A549 (cell line): ENCODE data around the gene PGK1. TPM values are rescaled to one million over a fixed set of nuclear protein-coding genes. Genes with fewer than 3 reads are reported as not detected.
A peak's percentile ranks its signal among the peaks of the same experiment; 100 is the strongest.
"Not testable (repeated sequence)": the region's sequence is repeated elsewhere in the genome, so short reads cannot be mapped to it uniquely, and the experiment has no call there.

Experiments
- ATAC-seq, 2 experiments: fragments of 200-7000 bp in 1 of 2; fragments of >200 bp in 1 of 2; cut with Nextera tagmentation in 1 of 2; cut with Tn5 transposase in 1 of 2; 3 replicates each; pipeline versions ENCODE4 v1.8.0 to v1.9.1; 2018 to 2020; ENCODE audit warnings: mild to moderate bottlenecking in 1 of 2, moderate library complexity in 1 of 2
- CTCF ChIA-PET: fragments of 300-600 bp; sonication (Branson Sonifier 250); formaldehyde crosslinking; extraction: SDS; loops from one replicate; lab custom pipeline; 2021; ENCODE audit warnings: antibody characterized with exemption, inconsistent platforms; lab: Yijun Ruan, JAX
- POLR2A ChIA-PET: fragments of 350-600 bp; formaldehyde crosslinking; extraction: SDS; loops from one replicate; lab custom pipeline; 2021; ENCODE audit warnings: antibody characterized with exemption, inconsistent platforms; lab: Yijun Ruan, JAX
- DNase-seq, 2 experiments: peaks; one replicate each; pipeline versions ENCODE4 v3.0.0 to v3.0.0-alpha.2; 2011 to 2016; ENCODE audit warnings: low read depth in 1 of 2, low spot score in 1 of 2
- FAIRE-seq: peaks from 2 replicates; lab custom pipeline; 2011; peaks lifted over from hg19 to GRCh38; lab: Jason Lieb, UNC
- H3K27ac ChIP-seq, 2 experiments: fragments of >200 bp; sonication (Bioruptor Twin); formaldehyde crosslinking; 3 replicates each; pipeline ENCODE4 v1.5.1; 2016 to 2017
- H3K4me1 ChIP-seq: fragments of >200 bp; sonication (Bioruptor Twin); formaldehyde crosslinking; 3 replicates; pipeline ENCODE4 v1.6.1; 2016
- H3K4me2 ChIP-seq: fragments of >200 bp; sonication (Bioruptor Twin); formaldehyde crosslinking; 3 replicates; pipeline ENCODE4 v1.6.1; 2016
- H3K4me3 ChIP-seq: fragments of >200 bp; sonication (Bioruptor Twin); formaldehyde crosslinking; 3 replicates; pipeline ENCODE4 v1.5.1; 2016
- H3K9me3 ChIP-seq: fragments of >200 bp; sonication (Bioruptor Twin); formaldehyde crosslinking; 3 replicates; pipeline ENCODE4 v1.6.1; 2016
- ATOH8 ChIP-seq: fragments of 250-450 bp; sonication (Bioruptor Pico); IDR thresholded peaks from 2 replicates; pipeline ENCODE4 v1.5.0; 2020; ENCODE audit warnings: low read depth, mild to moderate bottlenecking, moderate library complexity
- BCL3 ChIP-seq: fragments of >200 bp; sonication (Bioruptor Twin); formaldehyde crosslinking; IDR thresholded peaks from 3 replicates; pipeline ENCODE4 v1.6.1; 2016
- CBX2 ChIP-seq: fragments of 200-600 bp; sonication (generic); IDR thresholded peaks from 2 replicates; pipeline ENCODE4 v1.6.1; 2016; ENCODE audit warnings: low read depth, mild to moderate bottlenecking, borderline replicate concordance
- CBX8 ChIP-seq: fragments of 200-600 bp; sonication (generic); IDR thresholded peaks from 2 replicates; pipeline ENCODE4 v1.6.1; 2016
- CHD2 ChIP-seq: fragments of 150-350 bp; IDR thresholded peaks from 2 replicates; pipeline ENCODE4 v1.6.1; 2014; ENCODE audit warnings: low read length; ENCODE audit not compliant: partially characterized antibody
- CHD4 ChIP-seq: fragments of 200-600 bp; sonication (generic); IDR thresholded peaks from 2 replicates; pipeline ENCODE4 v1.6.1; 2016; ENCODE audit warnings: antibody characterized with exemption, mild to moderate bottlenecking, borderline replicate concordance
- EHMT2 ChIP-seq: fragments of 200-600 bp; sonication (generic); IDR thresholded peaks from 2 replicates; pipeline ENCODE4 v1.6.1; 2016; ENCODE audit warnings: antibody characterized with exemption, low read depth, mild to moderate bottlenecking, moderate library complexity
- EP300 ChIP-seq, 2 experiments: fragments of >200 bp; sonication (Bioruptor Twin); formaldehyde crosslinking; IDR thresholded peaks; 2 replicates in 1 of 2; 3 replicates in 1 of 2; pipeline ENCODE4 v1.6.1; 2016 to 2017
- FOXS1 ChIP-seq: fragments of 250-450 bp; sonication (Bioruptor Pico); IDR thresholded peaks from 2 replicates; pipeline ENCODE4 v1.5.0; 2020; ENCODE audit warnings: mild to moderate bottlenecking, moderate library complexity
- HEYL ChIP-seq: fragments of 250-450 bp; sonication (Bioruptor Pico); IDR thresholded peaks from 2 replicates; pipeline ENCODE4 v1.8.0; 2021; ENCODE audit warnings: mild to moderate bottlenecking, moderate library complexity
- HOXA7 ChIP-seq: fragments of 250-450 bp; sonication (Bioruptor Pico); IDR thresholded peaks from 2 replicates; pipeline ENCODE4 v1.5.0; 2020; ENCODE audit warnings: mild to moderate bottlenecking, moderate library complexity
- JUNB ChIP-seq: fragments of >200 bp; sonication (Bioruptor Twin); formaldehyde crosslinking; IDR thresholded peaks from 2 replicates; pipeline ENCODE4 v1.6.1; 2016
- MYC ChIP-seq: IDR thresholded peaks from 2 replicates; pipeline ENCODE4 v1.6.1; 2012; ENCODE audit warnings: mild to moderate bottlenecking, inconsistent platforms, low read length, improper control_type of control experiment, borderline replicate concordance
- NFE2L2 ChIP-seq: fragments of 150-350 bp; conservative IDR thresholded peaks from 2 replicates; pipeline ENCODE4 v1.6.1; 2014; ENCODE audit warnings: low read length
- NPAS2 ChIP-seq: fragments of 250-450 bp; sonication (Bioruptor Pico); IDR thresholded peaks from 2 replicates; pipeline ENCODE4 v1.8.0; 2022; ENCODE audit warnings: mild to moderate bottlenecking, moderate library complexity, borderline replicate concordance
- PHF8 ChIP-seq: fragments of 200-600 bp; sonication (generic); IDR thresholded peaks from 2 replicates; pipeline ENCODE4 v1.6.1; 2016; ENCODE audit warnings: low read depth, mild to moderate bottlenecking, antibody characterized with exemption, moderate library complexity, borderline replicate concordance
- POLR2A ChIP-seq: IDR thresholded peaks from 2 replicates; pipeline ENCODE4 v1.6.1; 2012; ENCODE audit warnings: mild to moderate bottlenecking, low read length
- RARB ChIP-seq: fragments of 250-450 bp; sonication (Bioruptor Pico); IDR thresholded peaks from 2 replicates; pipeline ENCODE4 v1.8.0; 2021; ENCODE audit warnings: mild to moderate bottlenecking, moderate library complexity
- RCOR1 ChIP-seq: fragments of 150-350 bp; IDR thresholded peaks from 2 replicates; pipeline ENCODE4 v1.6.1; 2014; ENCODE audit warnings: antibody characterized with exemption, low read length, low read depth
- RFX5 ChIP-seq: fragments of 450-650 bp; IDR thresholded peaks from 2 replicates; pipeline ENCODE4 v1.7.1; 2014; ENCODE audit warnings: antibody characterized with exemption, mild to moderate bottlenecking, moderate library complexity
- SMC3 ChIP-seq: fragments of >200 bp; sonication (Bioruptor Twin); formaldehyde crosslinking; IDR thresholded peaks from 3 replicates; pipeline ENCODE4 v1.6.1; 2018; ENCODE audit warnings: inconsistent platforms
- SREBF2 ChIP-seq: fragments of 450-650 bp; IDR thresholded peaks from 2 replicates; pipeline ENCODE4 v1.6.1; 2014; ENCODE audit warnings: mild to moderate bottlenecking, moderate library complexity
- TFCP2L1 ChIP-seq: fragments of 250-450 bp; sonication (Bioruptor Pico); IDR thresholded peaks from 2 replicates; pipeline ENCODE4 v1.5.0; 2021; ENCODE audit warnings: mild to moderate bottlenecking
- TP53 ChIP-seq: fragments of 250-450 bp; sonication (Bioruptor Pico); IDR thresholded peaks from 2 replicates; pipeline ENCODE4 v1.5.0; 2021; ENCODE audit warnings: mild to moderate bottlenecking, moderate library complexity
- ZC3H11A ChIP-seq: fragments of 450-650 bp; IDR thresholded peaks from 2 replicates; pipeline ENCODE4 v1.6.1; 2014; ENCODE audit warnings: antibody characterized with exemption, mild to moderate bottlenecking
- ZNF302 ChIP-seq: fragments of 250-450 bp; sonication (Bioruptor Pico); IDR thresholded peaks from 2 replicates; pipeline ENCODE4 v1.9.0; 2021; ENCODE audit warnings: inconsistent platforms, mild to moderate bottlenecking, moderate library complexity
- WGBS: methylation state at CpG from one replicate; pipeline ENCODE4 v1.1.6; 2017; ENCODE audit errors: missing lambda C conversion rate; 5-methylcytosine and 5-hydroxymethylcytosine counted together
- polyA plus RNA-seq, 4 experiments: library from polyadenylated mRNA; depleted of rRNA in 3 of 4; stranded (reverse); fragments of >200 nt; fragmentation: RNase III in 1 of 4; extraction: RNeasy Plus Mini Kit Qiagen cat#74134 plus additional on column Dnase treatment in 1 of 4; gene quantifications; 2 replicates in 3 of 4; 3 replicates in 1 of 4; pipeline ENCODE4 v1.2.3, GENCODE V29; 2011 to 2017
- TF ChIP-seq, protein P1 (sequence below): fragments of 200-600 bp; sonication (generic); IDR thresholded peaks from 2 replicates; pipeline ENCODE4 v1.6.1; 2016; ENCODE audit warnings: antibody characterized with exemption, mild to moderate bottlenecking, moderate library complexity

The PGK1 gene
- polyA plus RNA-seq, 2 of the 4 experiments (the other 2 are of a cell fraction): 351 to 689 TPM

- FAIRE-seq (no peak), DNase-seq (no peak), ATAC-seq (no peak)
- no peak for TF ChIP-seq SMC3
- no peak for TF ChIP-seq SREBF2
- TF ChIP-seq BCL3: no peak
- no peak for TF ChIP-seq HOXA7
- no peak for TF ChIP-seq ZC3H11A
- no peak for TF ChIP-seq NPAS2 (CRISPR knock-in tag)
- no peak for TF ChIP-seq CBX8
- no peak for TF ChIP-seq FOXS1
- TF ChIP-seq EP300 (IDR thresholded peaks at IDR 0.05): no peak
- TF ChIP-seq HEYL (CRISPR knock-in tag): no peak
- no peak for TF ChIP-seq NFE2L2
- TF ChIP-seq EHMT2: no peak
- TF ChIP-seq ZNF302 (CRISPR knock-in tag): no peak
- TF ChIP-seq JUNB: no peak
- no peak for TF ChIP-seq TFCP2L1 (CRISPR knock-in tag)
- TF ChIP-seq MYC: no peak
- TF ChIP-seq POLR2A: no peak
- 71% methylated on average over 1 of the region's 1 CpG for WGBS
- no peaks in the 10 kb centered on the region for H3K9me3 ChIP-seq
- ChIA-PET POLR2A (interaction anchor here (0.6 to 0.7 kb wide), 2 partner anchors 21 to 1044 kb away, joined by 3 read pairs; partner anchors contain the start of gene PGK1), CTCF (interaction anchor here (1.1 kb wide), 1 partner anchor 9 kb away, joined by 5 read pairs; no protein-coding TSS in a partner anchor)
- H3K27ac ChIP-seq: no peak overlapping the region
- H3K4me2 ChIP-seq: no peak overlapping the region
- no peak overlapping the region for H3K4me3 ChIP-seq
- peaks cover 5% of the 10 kb centered on the region; the same call in 2 of the 3 replicates for H3K4me1 ChIP-seq
These were observed 21.1 kb downstream of the PGK1 start for GRCh38 chrX:78125148-78125547.

DNA sequence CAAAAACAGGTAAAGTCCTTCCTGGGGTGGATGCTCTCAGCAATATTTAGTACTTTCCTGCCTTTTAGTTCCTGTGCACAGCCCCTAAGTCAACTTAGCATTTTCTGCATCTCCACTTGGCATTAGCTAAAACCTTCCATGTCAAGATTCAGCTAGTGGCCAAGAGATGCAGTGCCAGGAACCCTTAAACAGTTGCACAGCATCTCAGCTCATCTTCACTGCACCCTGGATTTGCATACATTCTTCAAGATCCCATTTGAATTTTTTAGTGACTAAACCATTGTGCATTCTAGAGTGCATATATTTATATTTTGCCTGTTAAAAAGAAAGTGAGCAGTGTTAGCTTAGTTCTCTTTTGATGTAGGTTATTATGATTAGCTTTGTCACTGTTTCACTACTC is 21.7 kb downstream of the PGK1 start:
- FAIRE-seq: peak; percentile 81
- H3K4me2 ChIP-seq, H3K27ac ChIP-seq, DNase-seq, H3K9me3 ChIP-seq, H3K4me3 ChIP-seq, H3K4me1 ChIP-seq, POLR2A ChIA-PET: not testable (repeated sequence)
- CTCF ChIA-PET: interaction anchor here (1.1 kb wide), 1 partner anchor 9 kb away, joined by 5 read pairs; no protein-coding TSS in a partner anchor
- ATAC-seq: 0 out of 6 replicates have a peak, but pooled peaks of 1 of the 2 experiments have one; percentile 52

GRCh38 chrX:78129714-78130113 is 25.7 kb downstream of the PGK1 start:
- Histone ChIP-seq H3K4me1 (no peaks in the 10 kb centered on the region), H3K9me3 (no peaks in the 10 kb centered on the region), H3K4me3 (no peak overlapping the region), H3K4me2 (no peak overlapping the region), H3K27ac (no peak overlapping the region)
- ChIA-PET POLR2A (no interaction called here), CTCF (interaction anchor here (1.0 kb wide), 1 partner anchor 12 kb away, joined by 3 read pairs; no protein-coding TSS in a partner anchor)
- TF ChIP-seq CHD4 (no peak), CHD2 (no peak), RCOR1 (no peak), BCL3 (no peak), POLR2A (no peak), RFX5 (no peak), HOXA7 (no peak), TP53 (no peak), JUNB (no peak), CBX2 (no peak), ATOH8 (CRISPR knock-in tag) (no peak), RARB (no peak), PHF8 (no peak), TFCP2L1 (CRISPR knock-in tag) (no peak)
- TF ChIP-seq, protein P1, sequence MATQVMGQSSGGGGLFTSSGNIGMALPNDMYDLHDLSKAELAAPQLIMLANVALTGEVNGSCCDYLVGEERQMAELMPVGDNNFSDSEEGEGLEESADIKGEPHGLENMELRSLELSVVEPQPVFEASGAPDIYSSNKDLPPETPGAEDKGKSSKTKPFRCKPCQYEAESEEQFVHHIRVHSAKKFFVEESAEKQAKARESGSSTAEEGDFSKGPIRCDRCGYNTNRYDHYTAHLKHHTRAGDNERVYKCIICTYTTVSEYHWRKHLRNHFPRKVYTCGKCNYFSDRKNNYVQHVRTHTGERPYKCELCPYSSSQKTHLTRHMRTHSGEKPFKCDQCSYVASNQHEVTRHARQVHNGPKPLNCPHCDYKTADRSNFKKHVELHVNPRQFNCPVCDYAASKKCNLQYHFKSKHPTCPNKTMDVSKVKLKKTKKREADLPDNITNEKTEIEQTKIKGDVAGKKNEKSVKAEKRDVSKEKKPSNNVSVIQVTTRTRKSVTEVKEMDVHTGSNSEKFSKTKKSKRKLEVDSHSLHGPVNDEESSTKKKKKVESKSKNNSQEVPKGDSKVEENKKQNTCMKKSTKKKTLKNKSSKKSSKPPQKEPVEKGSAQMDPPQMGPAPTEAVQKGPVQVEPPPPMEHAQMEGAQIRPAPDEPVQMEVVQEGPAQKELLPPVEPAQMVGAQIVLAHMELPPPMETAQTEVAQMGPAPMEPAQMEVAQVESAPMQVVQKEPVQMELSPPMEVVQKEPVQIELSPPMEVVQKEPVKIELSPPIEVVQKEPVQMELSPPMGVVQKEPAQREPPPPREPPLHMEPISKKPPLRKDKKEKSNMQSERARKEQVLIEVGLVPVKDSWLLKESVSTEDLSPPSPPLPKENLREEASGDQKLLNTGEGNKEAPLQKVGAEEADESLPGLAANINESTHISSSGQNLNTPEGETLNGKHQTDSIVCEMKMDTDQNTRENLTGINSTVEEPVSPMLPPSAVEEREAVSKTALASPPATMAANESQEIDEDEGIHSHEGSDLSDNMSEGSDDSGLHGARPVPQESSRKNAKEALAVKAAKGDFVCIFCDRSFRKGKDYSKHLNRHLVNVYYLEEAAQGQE: no peak
- FAIRE-seq (peak; percentile 13), ATAC-seq (no peak), DNase-seq (no peak)
